Measurements from ENCODE around the gene TSPAN15.

DNA sequence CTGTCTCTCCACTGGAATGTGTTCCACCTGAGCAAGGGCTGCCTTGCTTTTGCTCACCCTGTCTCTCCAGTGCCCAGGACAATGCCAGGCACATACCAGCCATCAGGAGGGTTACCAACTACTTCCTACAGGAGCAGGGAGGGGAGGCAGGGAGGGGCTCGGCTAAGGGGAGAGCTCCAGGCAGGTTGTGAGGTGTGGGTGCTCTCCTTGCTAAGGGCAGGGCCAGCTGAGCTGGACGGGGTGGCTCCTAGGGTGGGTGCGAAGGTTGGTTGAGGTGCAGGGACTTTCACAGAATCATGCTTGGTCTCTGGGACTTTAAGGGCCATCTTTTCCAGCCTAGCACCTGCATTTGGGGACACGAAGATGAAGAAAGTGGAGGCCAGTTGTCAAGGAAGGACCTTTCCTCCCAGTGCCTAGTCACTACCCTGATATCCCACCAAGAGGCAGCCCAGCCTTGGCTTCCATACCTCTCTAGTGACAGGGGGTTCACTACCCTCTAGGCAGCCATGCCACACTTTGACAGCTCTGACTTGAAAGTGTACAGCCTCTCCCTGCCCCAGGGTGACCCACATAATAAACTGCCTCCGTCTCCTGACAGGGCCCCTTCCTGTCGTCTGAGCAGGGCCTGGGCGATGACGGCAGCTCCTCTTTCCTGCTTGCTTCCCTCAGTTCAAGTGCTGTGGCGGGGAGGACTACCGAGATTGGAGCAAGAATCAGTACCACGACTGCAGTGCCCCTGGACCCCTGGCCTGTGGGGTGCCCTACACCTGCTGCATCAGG lies 46.5 kb downstream of the TSPAN15 start:
- TF ChIP-seq ZNF384 (IDR thresholded peaks at IDR 0.05) (no peak), SP1 (IDR thresholded peaks at IDR 0.05) (no peak), FOXM1 (IDR thresholded peaks at IDR 0.05; ENCODE audit: borderline replicate concordance) (no peak), TARDBP (IDR thresholded peaks at IDR 0.05) (no peak), BHLHE40 (IDR thresholded peaks at IDR 0.05; ENCODE audit: borderline replicate concordance) (no peak)

Measured in HEK293T (cell line).